HG03575 (cell line): ENCODE measurements around the gene TTC33.

ENCODE experiments used
- ATAC-seq: cut with Tn5 transposase; IDR thresholded peaks from one replicate; pipeline ENCODE4 v1.9.1; 2021; ENCODE audit not compliant: unreplicated experiment, insufficient number of reproducible peaks, low FRiP score; ENCODE audit errors: extremely low read depth

Gene TTC33

DNA sequence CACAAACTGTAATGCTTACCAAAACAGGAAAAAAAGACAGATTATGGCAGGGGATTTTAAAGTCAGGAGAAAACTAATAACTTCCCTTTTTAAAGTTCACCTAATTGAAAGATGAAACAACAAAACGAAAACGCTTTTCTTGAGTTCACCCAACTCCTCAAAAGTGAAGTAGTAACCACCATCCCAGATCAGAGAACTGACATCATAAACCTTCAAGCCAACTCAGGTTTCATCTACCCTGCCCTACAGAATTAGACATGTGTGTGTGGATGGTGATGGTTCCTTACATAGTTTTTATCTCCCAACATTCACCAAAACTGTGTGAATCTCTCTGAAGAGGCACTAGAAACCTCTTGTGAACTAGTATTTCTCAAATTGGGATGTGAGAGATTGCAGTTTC, 271.3 kb downstream of the TTC33 start:
- peak; percentile 24 for ATAC-seq

DNA sequence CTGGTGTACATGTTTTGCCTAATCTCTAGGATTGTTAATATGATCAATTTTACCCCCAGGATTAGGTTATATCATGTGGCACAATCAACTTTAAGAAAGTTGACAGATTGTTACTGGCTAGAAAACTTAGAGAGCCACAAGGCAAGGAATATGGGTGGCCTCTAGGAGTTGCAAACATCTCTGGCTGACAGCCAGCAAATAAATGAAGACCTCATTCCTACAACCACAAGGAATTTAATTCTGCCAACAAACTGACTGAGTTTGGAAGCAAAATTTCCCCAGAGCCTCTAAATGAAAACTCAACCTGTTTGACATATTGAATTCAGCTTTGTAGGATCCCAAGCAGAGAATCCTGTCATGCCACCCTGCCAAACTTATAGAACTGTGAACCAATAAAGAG, 272.4 kb downstream of the TTC33 start:
- no peak for ATAC-seq

DNA sequence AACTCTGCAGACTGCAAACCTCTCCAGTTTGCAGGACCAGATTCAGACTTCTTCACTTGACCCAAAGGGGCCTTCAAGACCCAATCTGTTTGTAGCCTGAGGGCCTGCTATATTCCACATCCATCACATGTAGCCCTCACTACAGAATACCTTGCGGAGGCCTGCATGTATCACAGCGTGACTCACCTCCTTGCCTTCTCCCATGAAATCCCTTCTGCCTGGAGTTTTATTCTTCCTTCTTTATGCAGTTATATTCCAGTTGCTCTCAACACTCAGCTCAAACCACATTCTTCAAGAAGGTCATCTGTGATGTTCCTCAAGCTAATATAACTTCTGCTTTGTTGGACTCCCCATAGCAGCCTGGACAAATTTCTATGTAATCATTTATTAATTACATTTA, 274.5 kb downstream of the TTC33 start:
- ATAC-seq, result no peak

DNA sequence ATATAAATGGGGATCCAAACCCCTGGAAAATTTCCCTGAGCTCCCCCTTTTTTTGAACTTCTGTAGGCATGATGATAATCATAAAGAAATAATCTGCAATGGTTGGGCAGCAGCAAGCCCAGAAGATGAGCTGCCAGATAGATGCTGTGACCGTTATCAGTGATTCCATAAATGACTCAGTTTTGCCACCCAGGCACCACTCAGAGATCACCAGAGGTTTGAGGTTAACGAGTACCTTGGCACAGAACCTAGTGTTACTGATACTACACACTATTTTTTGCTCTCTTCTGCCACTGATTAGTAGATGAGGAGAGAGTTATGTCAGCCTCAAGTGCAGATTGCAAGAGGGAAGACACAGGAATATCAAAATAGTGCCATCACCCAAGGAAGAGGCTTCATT, 275.4 kb downstream of the TTC33 start:
- ATAC-seq, result no peak

DNA sequence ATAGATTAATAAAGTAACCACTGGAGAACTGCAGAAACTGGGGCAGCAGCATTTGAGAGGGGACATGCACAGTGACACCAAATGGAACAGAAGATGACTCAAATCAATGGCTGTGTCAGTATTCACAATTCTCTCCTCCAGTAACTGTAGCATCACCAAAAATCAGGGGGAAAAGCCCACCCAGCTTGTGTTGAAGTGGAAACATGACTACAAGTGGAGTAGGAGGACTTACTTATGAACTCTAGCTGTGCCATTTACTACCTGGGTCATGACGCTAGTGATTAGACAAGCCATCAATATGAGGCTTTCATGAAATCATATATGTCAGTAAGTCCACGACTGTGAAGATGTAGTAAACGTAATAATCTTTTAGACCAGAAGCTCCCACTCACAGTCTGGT, 275.8 kb downstream of the TTC33 start:
- no peak for ATAC-seq

DNA sequence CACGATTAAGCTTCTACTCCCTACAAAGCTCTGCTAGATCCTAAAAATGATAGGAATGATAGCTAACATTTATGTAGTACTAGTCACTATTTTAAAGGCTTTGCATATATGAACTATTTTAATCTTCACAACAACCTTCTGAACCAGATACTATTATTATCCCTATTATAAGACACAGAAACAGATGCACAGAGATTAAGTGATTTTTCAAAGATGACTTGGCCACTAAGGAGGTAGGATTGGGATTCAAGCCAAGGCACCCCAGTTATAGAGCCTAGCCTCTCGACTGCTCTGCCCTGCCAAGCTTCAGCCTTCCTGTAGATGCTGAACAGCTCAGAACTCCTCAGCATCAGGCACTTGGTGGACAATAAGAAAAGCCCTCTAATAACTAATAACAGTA, 277.0 kb downstream of the TTC33 start:
- no peak for ATAC-seq

DNA sequence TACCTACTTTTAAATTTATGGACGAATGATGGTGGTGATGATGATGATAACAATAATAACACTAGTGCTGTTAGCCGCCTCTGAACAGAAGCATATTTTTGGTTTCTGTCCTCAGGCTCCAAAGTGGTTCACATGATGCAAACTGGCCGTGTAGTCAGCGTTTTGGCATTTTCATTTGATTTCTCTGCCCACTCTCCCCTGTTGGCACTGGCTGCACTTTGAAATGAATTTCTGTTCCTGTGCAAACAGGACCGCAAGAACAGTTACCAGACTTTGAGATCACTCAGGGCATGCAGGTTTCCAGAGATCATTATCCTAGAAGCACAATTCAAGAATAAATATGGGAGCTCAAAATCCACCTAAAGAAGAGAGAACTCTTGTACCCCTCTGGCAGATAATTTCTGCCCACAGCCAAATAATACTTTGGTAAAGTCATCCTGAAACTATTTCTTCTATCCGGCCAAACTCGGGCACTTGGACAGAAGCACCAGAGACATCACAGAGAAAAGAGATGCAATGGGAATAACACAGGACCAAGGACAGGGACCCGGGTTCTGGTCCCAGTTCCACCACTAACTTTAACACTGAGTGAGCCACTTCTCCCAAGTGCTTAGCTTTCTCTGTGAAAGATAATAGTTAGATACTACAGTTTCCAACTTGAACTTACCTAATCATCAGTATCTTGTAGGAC, 277.8 kb downstream of the TTC33 start:
- ATAC-seq, result no peak

DNA sequence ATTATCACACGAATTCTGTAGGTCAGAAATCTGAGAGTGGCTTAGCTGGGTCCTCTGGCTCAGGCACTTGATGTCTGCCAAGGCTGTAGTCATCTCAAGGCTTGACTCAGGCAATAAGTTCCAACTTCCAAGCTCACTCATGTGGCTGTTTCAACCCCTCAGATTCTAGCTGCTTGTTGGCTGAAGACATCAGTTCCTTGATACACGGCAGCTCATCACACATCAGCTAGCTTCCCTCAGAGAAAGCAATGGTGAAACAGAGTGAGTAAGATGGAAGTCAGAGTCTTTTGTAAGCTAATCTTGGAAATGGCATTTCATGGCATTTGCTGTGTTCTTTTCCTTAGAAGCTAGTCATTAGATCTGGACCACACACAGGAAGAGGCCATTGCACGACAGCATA, 280.2 kb downstream of the TTC33 start:
- ATAC-seq, result no peak

DNA sequence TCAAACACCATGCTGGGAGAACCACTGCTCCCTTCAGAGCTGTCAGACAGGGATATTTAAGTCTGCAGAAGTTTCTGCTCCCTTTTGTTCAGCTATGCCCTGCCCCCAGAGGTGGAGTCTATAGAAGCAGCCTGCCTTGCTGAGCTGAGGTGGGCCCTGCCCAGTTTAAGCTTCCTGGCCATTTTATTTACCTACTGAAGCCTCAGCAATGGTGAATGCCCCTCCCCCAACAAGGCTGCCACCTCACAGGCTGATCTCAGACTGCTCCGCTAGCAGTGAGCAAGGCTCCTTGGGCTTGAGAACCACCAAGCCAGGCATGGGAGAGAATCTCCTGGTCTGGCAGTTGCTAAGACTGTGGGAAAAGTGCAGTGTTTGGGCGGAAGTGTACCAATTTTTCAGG, 281.5 kb downstream of the TTC33 start:
- ATAC-seq, result no peak

DNA sequence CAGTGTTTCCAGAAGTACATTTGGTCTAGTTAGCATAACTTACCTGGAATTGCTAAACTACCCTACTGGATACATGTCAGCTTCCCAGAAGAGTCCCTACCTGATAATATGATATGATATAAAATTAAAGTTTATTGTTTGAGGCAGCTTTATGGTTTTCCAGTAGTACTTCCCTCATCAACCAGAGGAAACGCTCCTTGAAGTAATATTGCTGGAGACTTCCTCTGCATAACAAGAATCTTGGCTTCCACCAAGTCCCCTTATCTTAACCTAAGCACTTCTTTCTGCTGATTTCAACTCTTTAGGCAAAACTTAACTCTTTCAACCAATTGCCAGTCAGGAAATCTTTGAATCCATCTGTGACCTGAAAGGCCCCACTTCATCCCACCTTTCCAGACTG, 290.3 kb downstream of the TTC33 start:
- no peak for ATAC-seq

DNA sequence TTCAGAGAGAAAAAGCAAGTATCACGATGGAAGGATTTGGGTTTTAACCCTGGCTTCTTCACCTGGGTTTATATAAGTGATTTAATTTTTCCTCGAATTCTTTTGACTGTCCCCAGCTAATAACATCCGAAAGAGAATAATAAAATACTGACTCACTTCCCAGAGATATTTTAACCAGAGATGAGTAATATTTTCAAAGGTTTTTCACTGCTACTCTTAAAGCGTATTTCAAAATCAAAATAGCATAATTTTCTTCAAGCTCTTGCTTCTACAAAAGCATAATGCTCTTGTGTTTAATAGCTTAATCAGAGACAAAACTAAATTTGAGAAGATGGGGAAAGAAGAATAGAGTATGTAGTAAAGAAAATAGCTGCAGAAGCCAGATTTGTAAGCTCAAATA, 291.2 kb downstream of the TTC33 start:
- ATAC-seq, result no peak
